Tibial nerve (tissue), 4 donors: ENCODE measurements around the gene PANX1.

Experiments used
- EP300 ChIP-seq, 2 donors: sonication (generic); formaldehyde crosslinking; IDR thresholded peaks; one replicate each; pipeline ENCODE4 v1.6.1; 2017; ENCODE audit warnings: antibody characterized with exemption in 2 of 2, mild to moderate bottlenecking in 1 of 2
- POLR2A ChIP-seq, 2 donors: fragments of 450-650 bp; IDR thresholded peaks; one replicate each; pipeline ENCODE4 v1.6.1; 2017; ENCODE audit warnings: antibody characterized with exemption in 2 of 2, mild to moderate bottlenecking in 2 of 2, moderate library complexity in 2 of 2
- TF ChIP-seq, protein P1 (sequence below), 5 experiments: fragments of 200-600 bp in 3 of 5; fragments of 450-650 bp in 2 of 5; sonication (generic) in 3 of 5; IDR thresholded peaks; one replicate each; pipeline ENCODE4 v1.5.1; 2016 to 2019; ENCODE audit warnings: antibody characterized with exemption in 5 of 5, mild to moderate bottlenecking in 3 of 5, moderate library complexity in 2 of 5

DNA sequence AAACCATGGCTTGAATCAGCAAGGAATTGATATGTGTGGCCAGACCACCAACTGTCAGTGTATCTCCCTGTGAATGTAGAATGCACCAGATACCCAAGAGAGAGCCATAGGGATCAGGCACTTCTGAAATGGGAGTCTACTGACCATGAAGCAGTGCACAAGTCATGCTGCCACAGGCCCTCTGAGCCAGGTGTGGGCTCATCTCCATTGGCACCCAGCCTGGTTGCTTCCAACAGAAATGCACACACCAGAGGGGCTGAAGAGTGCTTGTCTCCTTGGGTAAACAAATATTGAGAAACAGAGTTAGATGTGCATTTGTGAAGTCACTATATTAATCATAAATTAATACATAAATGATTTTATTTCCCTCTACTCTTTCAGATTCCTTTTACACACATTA, 28.4 kb upstream of the PANX1 start:
- TF ChIP-seq, protein P1, sequence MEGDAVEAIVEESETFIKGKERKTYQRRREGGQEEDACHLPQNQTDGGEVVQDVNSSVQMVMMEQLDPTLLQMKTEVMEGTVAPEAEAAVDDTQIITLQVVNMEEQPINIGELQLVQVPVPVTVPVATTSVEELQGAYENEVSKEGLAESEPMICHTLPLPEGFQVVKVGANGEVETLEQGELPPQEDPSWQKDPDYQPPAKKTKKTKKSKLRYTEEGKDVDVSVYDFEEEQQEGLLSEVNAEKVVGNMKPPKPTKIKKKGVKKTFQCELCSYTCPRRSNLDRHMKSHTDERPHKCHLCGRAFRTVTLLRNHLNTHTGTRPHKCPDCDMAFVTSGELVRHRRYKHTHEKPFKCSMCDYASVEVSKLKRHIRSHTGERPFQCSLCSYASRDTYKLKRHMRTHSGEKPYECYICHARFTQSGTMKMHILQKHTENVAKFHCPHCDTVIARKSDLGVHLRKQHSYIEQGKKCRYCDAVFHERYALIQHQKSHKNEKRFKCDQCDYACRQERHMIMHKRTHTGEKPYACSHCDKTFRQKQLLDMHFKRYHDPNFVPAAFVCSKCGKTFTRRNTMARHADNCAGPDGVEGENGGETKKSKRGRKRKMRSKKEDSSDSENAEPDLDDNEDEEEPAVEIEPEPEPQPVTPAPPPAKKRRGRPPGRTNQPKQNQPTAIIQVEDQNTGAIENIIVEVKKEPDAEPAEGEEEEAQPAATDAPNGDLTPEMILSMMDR (IDR thresholded peaks at IDR 0.05): no peak
- TF ChIP-seq POLR2A (IDR thresholded peaks at IDR 0.05): no peak
- TF ChIP-seq EP300 (IDR thresholded peaks at IDR 0.05): no peak
